Choroid plexus epithelial cell (primary cell): ENCODE results near the gene ZNF467.

ENCODE experiments used
- DNase-seq: peaks from one replicate; pipeline ENCODE4 v3.0.0-alpha.2; 2010; ENCODE audit warnings: low read depth
- H3K4me3 ChIP-seq: 2 replicates; pipeline ENCODE4 v1.5.1; 2011; ENCODE audit warnings: low read depth, mild to moderate bottlenecking, control low read depth, low read length, moderate library complexity
- CTCF ChIP-seq: conservative IDR thresholded peaks from 2 replicates; pipeline ENCODE4 v1.5.1; 2011; ENCODE audit warnings: low read depth, mild to moderate bottlenecking, control low read depth, inconsistent platforms, low read length, moderate library complexity

Gene ZNF467

GRCh38 chr7:149772241-149772955 lies 990 bp downstream of the ZNF467 start:
- TF ChIP-seq CTCF, result no peak
- no peak for DNase-seq
- H3K4me3 ChIP-seq, result peak overlapping the region; percentile 71

GRCh38 chr7:149771720-149772240 lies 1.6 kb downstream of the ZNF467 start:
- DNase-seq, result peak; percentile 83
- peak overlapping the region; percentile 71 for H3K4me3 ChIP-seq
- no peak for TF ChIP-seq CTCF

GRCh38 chr7:149770728-149771636 lies 2.4 kb downstream of the ZNF467 start:
- TF ChIP-seq CTCF, result no peak
- peak overlapping the region; percentile 54 for H3K4me3 ChIP-seq
- DNase-seq, result no peak

GRCh38 chr7:149769915-149770314 lies 3.5 kb downstream of the ZNF467 start:
- no peak for TF ChIP-seq CTCF
- DNase-seq, result no peak

GRCh38 chr7:149768931-149769330 lies 4.5 kb downstream of the ZNF467 start:
- no peak for DNase-seq
- no peak for TF ChIP-seq CTCF
- no peak overlapping the region for H3K4me3 ChIP-seq

More at GRCh38 chr7:149769915-149770314, 3.5 kb downstream of the ZNF467 start:
- no peak overlapping the region for H3K4me3 ChIP-seq

- no peak for TF ChIP-seq CTCF
- DNase-seq, result no peak
These were observed 6.3 kb downstream of the ZNF467 start for GRCh38 chr7:149767068-149767467.

More at GRCh38 chr7:149767068-149767467, 6.3 kb downstream of the ZNF467 start:
- H3K4me3 ChIP-seq, result no peak overlapping the region
